WTC11 (cell line): ENCODE measurements around the gene MAML3.

Experiments
- CREB1 ChIP-seq: sonication (generic); formaldehyde crosslinking; IDR thresholded peaks from 2 replicates; pipeline ENCODE4 v1.8.0; 2023; ENCODE audit warnings: mild to moderate bottlenecking, missing genetic modification reagents
- E2F5 ChIP-seq: sonication (generic); formaldehyde crosslinking; IDR thresholded peaks from 2 replicates; pipeline ENCODE4 v1.8.1; 2022; ENCODE audit warnings: mild to moderate bottlenecking, moderate library complexity, missing genetic modification reagents
- FOXJ3 ChIP-seq: sonication (generic); formaldehyde crosslinking; IDR thresholded peaks from 2 replicates; pipeline ENCODE4 v1.9.0; 2021; ENCODE audit warnings: missing genetic modification reagents, mild to moderate bottlenecking, borderline replicate concordance
- JUN ChIP-seq: sonication (generic); formaldehyde crosslinking; IDR thresholded peaks from 2 replicates; pipeline ENCODE4 v1.8.0; 2023; ENCODE audit warnings: mild to moderate bottlenecking, missing genetic modification reagents
- MAX ChIP-seq: sonication (generic); formaldehyde crosslinking; IDR thresholded peaks from 2 replicates; pipeline ENCODE4 v1.8.0; 2022; ENCODE audit warnings: mild to moderate bottlenecking, missing genetic modification reagents
- NR2C2 ChIP-seq: sonication (generic); formaldehyde crosslinking; IDR thresholded peaks from 2 replicates; pipeline ENCODE4 v1.8.0; 2022; ENCODE audit warnings: mild to moderate bottlenecking, missing genetic modification reagents
- RELA ChIP-seq: sonication (generic); formaldehyde crosslinking; IDR thresholded peaks from 2 replicates; pipeline ENCODE4 v1.8.1; 2022; ENCODE audit warnings: missing genetic modification reagents, mild to moderate bottlenecking, borderline replicate concordance
- SMAD3 ChIP-seq: sonication (generic); formaldehyde crosslinking; IDR thresholded peaks from 2 replicates; pipeline ENCODE4 v1.8.0; 2022; ENCODE audit warnings: missing genetic modification reagents, mild to moderate bottlenecking, borderline replicate concordance
- TF ChIP-seq, protein P1 (sequence below): fragments of 200-600 bp; IDR thresholded peaks from 2 replicates; pipeline ENCODE4 v1.8.0; 2022; ENCODE audit warnings: antibody characterized with exemption
- TF ChIP-seq, protein P2 (sequence below): sonication (generic); formaldehyde crosslinking; IDR thresholded peaks from 2 replicates; pipeline ENCODE4 v1.8.0; 2022; ENCODE audit warnings: mild to moderate bottlenecking, missing genetic modification reagents
- TF ChIP-seq, protein P3 (sequence below): sonication (generic); formaldehyde crosslinking; IDR thresholded peaks from 2 replicates; pipeline ENCODE4 v1.8.1; 2022; ENCODE audit warnings: low read depth, missing genetic modification reagents, borderline replicate concordance
- TF ChIP-seq, protein P4 (sequence below): sonication (generic); formaldehyde crosslinking; IDR thresholded peaks from 2 replicates; pipeline ENCODE4 v1.8.1; 2023; ENCODE audit warnings: mild to moderate bottlenecking, missing genetic modification reagents

DNA sequence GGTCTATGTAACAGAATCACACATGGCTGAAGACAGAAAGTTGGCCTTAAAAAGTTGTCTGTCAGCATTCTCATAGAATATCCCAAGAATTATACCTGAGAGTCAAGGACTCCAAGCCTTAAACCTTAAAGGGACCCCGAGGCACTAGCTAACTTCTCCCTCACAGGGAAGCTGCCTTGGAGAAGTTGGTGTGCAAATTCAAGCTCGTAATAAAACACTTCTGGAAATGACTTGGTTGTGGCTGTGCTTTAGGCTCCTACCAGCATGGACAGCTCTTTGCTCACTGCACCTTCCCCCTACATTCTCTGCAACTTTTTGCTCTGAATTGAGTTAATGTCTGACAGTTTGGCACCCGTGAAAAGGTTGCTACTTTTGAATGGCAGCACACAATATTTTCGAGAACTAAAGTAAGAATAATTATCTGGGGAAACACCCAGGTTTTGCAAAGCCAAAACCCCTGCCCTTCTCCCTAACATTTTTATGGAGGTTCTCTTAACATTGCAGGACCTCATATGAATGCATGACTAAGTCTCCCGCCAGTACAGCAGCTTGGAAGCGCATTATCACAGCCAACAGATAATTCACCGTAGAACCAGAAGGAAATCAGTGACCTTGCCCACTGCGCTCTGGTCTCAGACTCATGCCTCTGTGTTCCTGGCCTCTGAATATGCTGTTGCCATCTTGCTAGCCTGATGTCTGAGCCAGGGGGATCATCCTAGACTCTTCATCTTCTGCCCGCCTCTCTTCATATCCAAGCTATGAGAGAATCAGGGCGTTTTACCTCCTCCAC lies 397.4 kb downstream of the MAML3 start:
- no peak for TF ChIP-seq MAX (CRISPR knock-in tag)
- TF ChIP-seq RELA (CRISPR knock-in tag), result no peak
- TF ChIP-seq, protein P1, sequence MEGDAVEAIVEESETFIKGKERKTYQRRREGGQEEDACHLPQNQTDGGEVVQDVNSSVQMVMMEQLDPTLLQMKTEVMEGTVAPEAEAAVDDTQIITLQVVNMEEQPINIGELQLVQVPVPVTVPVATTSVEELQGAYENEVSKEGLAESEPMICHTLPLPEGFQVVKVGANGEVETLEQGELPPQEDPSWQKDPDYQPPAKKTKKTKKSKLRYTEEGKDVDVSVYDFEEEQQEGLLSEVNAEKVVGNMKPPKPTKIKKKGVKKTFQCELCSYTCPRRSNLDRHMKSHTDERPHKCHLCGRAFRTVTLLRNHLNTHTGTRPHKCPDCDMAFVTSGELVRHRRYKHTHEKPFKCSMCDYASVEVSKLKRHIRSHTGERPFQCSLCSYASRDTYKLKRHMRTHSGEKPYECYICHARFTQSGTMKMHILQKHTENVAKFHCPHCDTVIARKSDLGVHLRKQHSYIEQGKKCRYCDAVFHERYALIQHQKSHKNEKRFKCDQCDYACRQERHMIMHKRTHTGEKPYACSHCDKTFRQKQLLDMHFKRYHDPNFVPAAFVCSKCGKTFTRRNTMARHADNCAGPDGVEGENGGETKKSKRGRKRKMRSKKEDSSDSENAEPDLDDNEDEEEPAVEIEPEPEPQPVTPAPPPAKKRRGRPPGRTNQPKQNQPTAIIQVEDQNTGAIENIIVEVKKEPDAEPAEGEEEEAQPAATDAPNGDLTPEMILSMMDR, result no peak
- TF ChIP-seq, protein P2, sequence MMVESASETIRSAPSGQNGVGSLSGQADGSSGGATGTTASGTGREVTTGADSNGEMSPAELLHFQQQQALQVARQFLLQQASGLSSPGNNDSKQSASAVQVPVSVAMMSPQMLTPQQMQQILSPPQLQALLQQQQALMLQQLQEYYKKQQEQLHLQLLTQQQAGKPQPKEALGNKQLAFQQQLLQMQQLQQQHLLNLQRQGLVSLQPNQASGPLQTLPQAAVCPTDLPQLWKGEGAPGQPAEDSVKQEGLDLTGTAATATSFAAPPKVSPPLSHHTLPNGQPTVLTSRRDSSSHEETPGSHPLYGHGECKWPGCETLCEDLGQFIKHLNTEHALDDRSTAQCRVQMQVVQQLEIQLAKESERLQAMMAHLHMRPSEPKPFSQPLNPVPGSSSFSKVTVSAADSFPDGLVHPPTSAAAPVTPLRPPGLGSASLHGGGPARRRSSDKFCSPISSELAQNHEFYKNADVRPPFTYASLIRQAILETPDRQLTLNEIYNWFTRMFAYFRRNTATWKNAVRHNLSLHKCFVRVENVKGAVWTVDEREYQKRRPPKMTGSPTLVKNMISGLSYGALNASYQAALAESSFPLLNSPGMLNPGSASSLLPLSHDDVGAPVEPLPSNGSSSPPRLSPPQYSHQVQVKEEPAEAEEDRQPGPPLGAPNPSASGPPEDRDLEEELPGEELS, result no peak
- TF ChIP-seq, protein P3, sequence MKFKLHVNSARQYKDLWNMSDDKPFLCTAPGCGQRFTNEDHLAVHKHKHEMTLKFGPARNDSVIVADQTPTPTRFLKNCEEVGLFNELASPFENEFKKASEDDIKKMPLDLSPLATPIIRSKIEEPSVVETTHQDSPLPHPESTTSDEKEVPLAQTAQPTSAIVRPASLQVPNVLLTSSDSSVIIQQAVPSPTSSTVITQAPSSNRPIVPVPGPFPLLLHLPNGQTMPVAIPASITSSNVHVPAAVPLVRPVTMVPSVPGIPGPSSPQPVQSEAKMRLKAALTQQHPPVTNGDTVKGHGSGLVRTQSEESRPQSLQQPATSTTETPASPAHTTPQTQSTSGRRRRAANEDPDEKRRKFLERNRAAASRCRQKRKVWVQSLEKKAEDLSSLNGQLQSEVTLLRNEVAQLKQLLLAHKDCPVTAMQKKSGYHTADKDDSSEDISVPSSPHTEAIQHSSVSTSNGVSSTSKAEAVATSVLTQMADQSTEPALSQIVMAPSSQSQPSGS (CRISPR knock-in tag), result no peak
- TF ChIP-seq CREB1 (CRISPR knock-in tag), result no peak
- TF ChIP-seq FOXJ3 (CRISPR knock-in tag), result no peak
- no peak for TF ChIP-seq JUN
- no peak for TF ChIP-seq E2F5
- no peak for TF ChIP-seq SMAD3 (CRISPR knock-in tag)
- TF ChIP-seq, protein P4, sequence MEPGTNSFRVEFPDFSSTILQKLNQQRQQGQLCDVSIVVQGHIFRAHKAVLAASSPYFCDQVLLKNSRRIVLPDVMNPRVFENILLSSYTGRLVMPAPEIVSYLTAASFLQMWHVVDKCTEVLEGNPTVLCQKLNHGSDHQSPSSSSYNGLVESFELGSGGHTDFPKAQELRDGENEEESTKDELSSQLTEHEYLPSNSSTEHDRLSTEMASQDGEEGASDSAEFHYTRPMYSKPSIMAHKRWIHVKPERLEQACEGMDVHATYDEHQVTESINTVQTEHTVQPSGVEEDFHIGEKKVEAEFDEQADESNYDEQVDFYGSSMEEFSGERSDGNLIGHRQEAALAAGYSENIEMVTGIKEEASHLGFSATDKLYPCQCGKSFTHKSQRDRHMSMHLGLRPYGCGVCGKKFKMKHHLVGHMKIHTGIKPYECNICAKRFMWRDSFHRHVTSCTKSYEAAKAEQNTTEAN (CRISPR knock-in tag), result no peak
- no peak for TF ChIP-seq NR2C2
